Smooth muscle cell (in vitro differentiated cells): ENCODE data around the gene MLLT10. TPM values are rescaled to one million over a fixed set of nuclear protein-coding genes. Genes with fewer than 3 reads are reported as not detected.

Source experiments
- DNase-seq: peaks from one replicate; lab custom pipeline; 2025; ENCODE audit not compliant: unreplicated experiment; lab: John Stamatoyannopoulos, UW
- H2AFZ ChIP-seq: fragments of 200-600 bp; sonication (generic); 2 replicates; pipeline ENCODE4 v1.6.0; 2016; ENCODE audit warnings: antibody characterized with exemption, low read depth, mild to moderate bottlenecking
- H3F3A ChIP-seq: fragments of 200-600 bp; sonication (generic); 2 replicates; pipeline ENCODE4 v1.6.0; 2017; ENCODE audit warnings: antibody characterized with exemption, low read depth
- H3K27ac ChIP-seq: fragments of 200-600 bp; sonication (generic); 2 replicates; pipeline ENCODE4 v1.5.1; 2016; ENCODE audit warnings: low read depth, mild to moderate bottlenecking
- H3K27me3 ChIP-seq: fragments of 200-600 bp; sonication (generic); 2 replicates; pipeline ENCODE4 v1.6.1; 2016; ENCODE audit warnings: low read depth, mild to moderate bottlenecking
- H3K36me3 ChIP-seq: fragments of 200-600 bp; sonication (generic); 2 replicates; pipeline ENCODE4 v1.5.1; 2016; ENCODE audit warnings: low read depth
- H3K4me1 ChIP-seq: fragments of 200-600 bp; sonication (generic); 2 replicates; pipeline ENCODE4 v1.5.1; 2016; ENCODE audit warnings: low read depth
- H3K4me2 ChIP-seq: fragments of 200-600 bp; sonication (generic); 2 replicates; pipeline ENCODE4 v1.6.0; 2016; ENCODE audit warnings: mild to moderate bottlenecking
- H3K4me3 ChIP-seq: fragments of 200-600 bp; sonication (generic); 2 replicates; pipeline ENCODE4 v1.5.1; 2016; ENCODE audit warnings: mild to moderate bottlenecking
- H3K79me2 ChIP-seq: fragments of 200-600 bp; sonication (generic); 2 replicates; pipeline ENCODE4 v1.6.0; 2016; ENCODE audit warnings: low read depth, mild to moderate bottlenecking
- H3K9ac ChIP-seq: fragments of 200-600 bp; sonication (generic); 2 replicates; pipeline ENCODE4 v1.6.0; 2016; ENCODE audit warnings: low read depth
- H3K9me3 ChIP-seq: fragments of 200-600 bp; sonication (generic); replicated peaks from 2 replicates; pipeline ENCODE4 v1.5.1; 2016; ENCODE audit warnings: low read depth
- H4K20me1 ChIP-seq: fragments of 200-600 bp; sonication (generic); 2 replicates; pipeline ENCODE4 v1.6.0; 2016; ENCODE audit warnings: low read depth
- WGBS: methylation state at CpG from one replicate; pipeline ENCODE4 v1.1.7; 2016; ENCODE audit warnings: low lambda C conversion rate; 5-methylcytosine and 5-hydroxymethylcytosine counted together
- polyA plus RNA-seq: library from polyadenylated mRNA; unstranded; fragments of >200 nt; fragmentation: Nextera tagmentation; extraction: Ambion mirVana; gene quantifications from 2 replicates; pipeline ENCODE4 v1.2.1, GENCODE V29; 2016
- total RNA-seq: library from RNA; depleted of rRNA; stranded (reverse); fragments of >200 nt; gene quantifications from 2 replicates; pipeline ENCODE4 v1.2.3, GENCODE V29; 2014
- TF ChIP-seq, protein P1 (sequence below): fragments of 200-600 bp; sonication (generic); IDR thresholded peaks from 2 replicates; pipeline ENCODE4 v1.5.1; 2017; ENCODE audit warnings: borderline replicate concordance, mild to moderate bottlenecking, antibody characterized with exemption; ENCODE audit not compliant: insufficient read depth, poor library complexity, severe bottlenecking

Gene MLLT10
- total and polyA plus RNA-seq, 2 experiments from 2014 or later = 6.8 to 43.6 TPM

- no peak overlapping the region for H3K27ac ChIP-seq
- 74% methylated on average over 5 of the region's 5 CpGs for WGBS
Observed at GRCh38 chr10:21488957-21489446, 45.0 kb upstream of the MLLT10 start.

GRCh38 chr10:21490028-21490710 is 43.9 kb upstream of the MLLT10 start:
- no peak for DNase-seq

More at GRCh38 chr10:21488957-21489446, 45.0 kb upstream of the MLLT10 start:
- H3K36me3 ChIP-seq = no peaks in the 10 kb centered on the region
- H3K9ac ChIP-seq = no peak overlapping the region
- H3F3A ChIP-seq = peaks cover 4% of the 10 kb centered on the region
- H3K27me3 ChIP-seq = no peaks in the 10 kb centered on the region
- peaks cover 18% of the 10 kb centered on the region for H3K4me1 ChIP-seq
- H3K4me3 ChIP-seq = no peak overlapping the region
- no peak overlapping the region for H2AFZ ChIP-seq
- TF ChIP-seq, protein P1, sequence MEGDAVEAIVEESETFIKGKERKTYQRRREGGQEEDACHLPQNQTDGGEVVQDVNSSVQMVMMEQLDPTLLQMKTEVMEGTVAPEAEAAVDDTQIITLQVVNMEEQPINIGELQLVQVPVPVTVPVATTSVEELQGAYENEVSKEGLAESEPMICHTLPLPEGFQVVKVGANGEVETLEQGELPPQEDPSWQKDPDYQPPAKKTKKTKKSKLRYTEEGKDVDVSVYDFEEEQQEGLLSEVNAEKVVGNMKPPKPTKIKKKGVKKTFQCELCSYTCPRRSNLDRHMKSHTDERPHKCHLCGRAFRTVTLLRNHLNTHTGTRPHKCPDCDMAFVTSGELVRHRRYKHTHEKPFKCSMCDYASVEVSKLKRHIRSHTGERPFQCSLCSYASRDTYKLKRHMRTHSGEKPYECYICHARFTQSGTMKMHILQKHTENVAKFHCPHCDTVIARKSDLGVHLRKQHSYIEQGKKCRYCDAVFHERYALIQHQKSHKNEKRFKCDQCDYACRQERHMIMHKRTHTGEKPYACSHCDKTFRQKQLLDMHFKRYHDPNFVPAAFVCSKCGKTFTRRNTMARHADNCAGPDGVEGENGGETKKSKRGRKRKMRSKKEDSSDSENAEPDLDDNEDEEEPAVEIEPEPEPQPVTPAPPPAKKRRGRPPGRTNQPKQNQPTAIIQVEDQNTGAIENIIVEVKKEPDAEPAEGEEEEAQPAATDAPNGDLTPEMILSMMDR = no peak
- no peaks in the 10 kb centered on the region for H3K79me2 ChIP-seq
- H3K9me3 ChIP-seq = no peaks in the 10 kb centered on the region
- DNase-seq = no peak
- no peak overlapping the region for H3K4me2 ChIP-seq
- no peaks in the 10 kb centered on the region for H4K20me1 ChIP-seq

GRCh38 chr10:21490711-21491105 is 43.3 kb upstream of the MLLT10 start:
- H3K9ac ChIP-seq = no peak overlapping the region
- peaks cover 5% of the 10 kb centered on the region for H3K79me2 ChIP-seq
- no peak for DNase-seq
- H3K27ac ChIP-seq = no peak overlapping the region
- H3K4me1 ChIP-seq = peaks cover 24% of the 10 kb centered on the region
- H2AFZ ChIP-seq = no peak overlapping the region
- H3K4me2 ChIP-seq = no peak overlapping the region
- peaks cover 4% of the 10 kb centered on the region for H3F3A ChIP-seq
- no peaks in the 10 kb centered on the region for H3K27me3 ChIP-seq
- no peaks in the 10 kb centered on the region for H3K36me3 ChIP-seq
- TF ChIP-seq, protein P1 = no peak
- H3K4me3 ChIP-seq = no peak overlapping the region
- no peaks in the 10 kb centered on the region for H4K20me1 ChIP-seq
- H3K9me3 ChIP-seq = no peaks in the 10 kb centered on the region
- WGBS = 94% methylated on average over 2 of the region's 2 CpGs

More at GRCh38 chr10:21490028-21490710, 43.9 kb upstream of the MLLT10 start:
- Histone ChIP-seq H3K36me3 (no peaks in the 10 kb centered on the region), H4K20me1 (no peaks in the 10 kb centered on the region), H3K27me3 (no peaks in the 10 kb centered on the region), H3K9me3 (no peaks in the 10 kb centered on the region), H3K4me1 (peaks cover 24% of the 10 kb centered on the region), H3K4me2 (no peak overlapping the region), H3K9ac (no peak overlapping the region), H3K79me2 (peaks cover 4% of the 10 kb centered on the region), H2AFZ (no peak overlapping the region), H3F3A (peaks cover 4% of the 10 kb centered on the region), H3K4me3 (no peak overlapping the region), H3K27ac (no peak overlapping the region)
- WGBS = 97% methylated on average over 4 of the region's 4 CpGs
- TF ChIP-seq, protein P1 = no peak

DNA sequence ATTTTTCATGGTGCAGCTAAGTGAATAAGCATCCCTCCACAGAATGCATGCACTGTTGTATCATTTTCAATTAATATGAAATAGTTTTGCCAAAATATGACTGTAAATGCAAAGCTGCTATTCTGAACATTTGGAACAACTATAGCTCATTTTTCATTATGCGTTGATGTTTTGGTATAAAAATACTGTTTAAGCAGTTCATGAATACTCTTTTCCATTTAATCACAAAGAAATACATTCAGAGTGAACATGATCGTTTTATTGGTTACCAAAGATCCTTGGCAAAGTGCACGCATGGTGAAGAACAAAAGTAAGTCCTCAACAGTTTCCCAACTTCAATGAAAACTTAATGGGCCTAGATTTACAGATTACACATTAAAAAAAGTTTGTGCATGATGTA is 41.6 kb upstream of the MLLT10 start:
- 95% methylated on average over 3 of the region's 3 CpGs for WGBS
- TF ChIP-seq, protein P1 = no peak
- no peak for DNase-seq

More for the DNA sequence above, 41.6 kb upstream of the MLLT10 start:
- Histone ChIP-seq H4K20me1 (no peaks in the 10 kb centered on the region), H3K27ac (no peak overlapping the region), H3K9me3 (no peaks in the 10 kb centered on the region), H3K4me1 (peaks cover 25% of the 10 kb centered on the region), H3K79me2 (peaks cover 6% of the 10 kb centered on the region), H3K27me3 (no peaks in the 10 kb centered on the region), H3K36me3 (no peaks in the 10 kb centered on the region), H2AFZ (no peak overlapping the region), H3K4me2 (no peak overlapping the region), H3K4me3 (no peak overlapping the region), H3K9ac (no peak overlapping the region), H3F3A (peaks cover 4% of the 10 kb centered on the region)
